ENCODE data around the gene IGFBP5.

IGFBP5 gene
- 0 to 0.07 reads per million in 2 donors for total RNA-seq

- no peak for DNase-seq
Measured at GRCh38 chr2:216695401-216695821, at the start of gene IGFBP5. IGFBP5 (minus strand) TSS chr2:216695549; CDS start chr2:216694775, 774 bp downstream.

- no peak for DNase-seq
Measured at GRCh38 chr2:216743781-216744180, 48.4 kb upstream of the IGFBP5 start.

- DNase-seq: no peak
Measured at GRCh38 chr2:216742411-216742810, 47.1 kb upstream of the IGFBP5 start.

- no peak for DNase-seq
Measured at GRCh38 chr2:216741223-216741593, 45.9 kb upstream of the IGFBP5 start.

- DNase-seq: no peak
Measured at GRCh38 chr2:216740557-216741222, 45.3 kb upstream of the IGFBP5 start.

- DNase-seq: no peak
Measured at GRCh38 chr2:216739035-216739434, 43.7 kb upstream of the IGFBP5 start.

GRCh38 chr2:216737676-216738075 lies 42.3 kb upstream of the IGFBP5 start:
- no peak for DNase-seq

GRCh38 chr2:216736326-216736725 lies 41.0 kb upstream of the IGFBP5 start:
- no peak for DNase-seq

- no peak for DNase-seq
Measured at GRCh38 chr2:216735668-216736067, 40.3 kb upstream of the IGFBP5 start.

- DNase-seq: no peak
Measured at GRCh38 chr2:216735086-216735485, 39.7 kb upstream of the IGFBP5 start.

GRCh38 chr2:216733046-216733445 lies 37.7 kb upstream of the IGFBP5 start:
- no peak for DNase-seq

GRCh38 chr2:216732334-216732733 lies 37.0 kb upstream of the IGFBP5 start:
- DNase-seq: no peak

GRCh38 chr2:216731465-216731864 lies 36.1 kb upstream of the IGFBP5 start:
- DNase-seq: no peak

GRCh38 chr2:216730871-216731270 lies 35.5 kb upstream of the IGFBP5 start:
- DNase-seq: no peak

- DNase-seq: no peak
Measured at GRCh38 chr2:216727346-216728122, 32.2 kb upstream of the IGFBP5 start.

GRCh38 chr2:216724190-216724589 lies 28.8 kb upstream of the IGFBP5 start:
- no peak for DNase-seq

GRCh38 chr2:216721141-216721540 lies 25.8 kb upstream of the IGFBP5 start:
- no peak for DNase-seq

GRCh38 chr2:216720722-216721121 lies 25.4 kb upstream of the IGFBP5 start:
- DNase-seq: no peak

GRCh38 chr2:216717907-216718615 lies 22.7 kb upstream of the IGFBP5 start:
- no peak for DNase-seq

- DNase-seq: no peak
Measured at GRCh38 chr2:216717491-216717901, 22.1 kb upstream of the IGFBP5 start.

- no peak for DNase-seq
Measured at GRCh38 chr2:216716109-216716508, 20.8 kb upstream of the IGFBP5 start.

GRCh38 chr2:216715402-216715974 lies 20.1 kb upstream of the IGFBP5 start:
- DNase-seq: no peak

- no peak for DNase-seq
Measured at GRCh38 chr2:216714376-216714775, 19.0 kb upstream of the IGFBP5 start.

Measured in T-helper 9 cell (primary cell).